ENCODE results near the gene ZPR1.
"Not testable (repeated sequence)": the region's sequence is repeated elsewhere in the genome, so short reads cannot be mapped to it uniquely, and the experiment has no call there.

The ZPR1 gene

GRCh38 chr11:116787786-116788486 lies at the start of gene ZPR1:
Gene ZPR1 (minus strand): TSS chr11:116788023. CDS start chr11:116787990, 33 bp downstream.
- DNase-seq = peak; percentile 91

- no peak for DNase-seq
Measured at GRCh38 chr11:116836632-116836991, 48.8 kb upstream of the ZPR1 start.

- peak; percentile 85 for DNase-seq
Measured at GRCh38 chr11:116835791-116836631, 48.2 kb upstream of the ZPR1 start.

- DNase-seq = no peak
Measured at GRCh38 chr11:116835042-116835772, 47.4 kb upstream of the ZPR1 start.

GRCh38 chr11:116834535-116835041 lies 46.8 kb upstream of the ZPR1 start:
- not testable (repeated sequence) for DNase-seq

- DNase-seq = no peak
Measured at GRCh38 chr11:116833816-116834534, 46.2 kb upstream of the ZPR1 start.

GRCh38 chr11:116833491-116833815 lies 45.6 kb upstream of the ZPR1 start:
- DNase-seq = no peak

- DNase-seq = no peak
Measured at GRCh38 chr11:116832350-116833290, 44.8 kb upstream of the ZPR1 start.

- no peak for DNase-seq
Measured at GRCh38 chr11:116831790-116832349, 44.0 kb upstream of the ZPR1 start.

- DNase-seq = no peak
Measured at GRCh38 chr11:116830184-116830912, 42.5 kb upstream of the ZPR1 start.

- no peak for DNase-seq
Measured at GRCh38 chr11:116829525-116830183, 41.8 kb upstream of the ZPR1 start, which contains the start of gene APOC3. Gene APOC3 (plus strand): TSS chr11:116829907. CDS start chr11:116830583, 676 bp downstream.

- DNase-seq = no peak
Measured at GRCh38 chr11:116828632-116829524, 41.1 kb upstream of the ZPR1 start.

- no peak for DNase-seq
Measured at GRCh38 chr11:116827461-116827860, 39.6 kb upstream of the ZPR1 start.

GRCh38 chr11:116826751-116827431 lies 39.1 kb upstream of the ZPR1 start:
- DNase-seq = no peak

GRCh38 chr11:116825854-116826750 lies 38.3 kb upstream of the ZPR1 start:
- no peak for DNase-seq

- no peak for DNase-seq
Measured at GRCh38 chr11:116825434-116825833, 37.6 kb upstream of the ZPR1 start.
